Astrocyte (in vitro differentiated cells and primary cell): ENCODE measurements around the gene ZNF716. TPM values are rescaled to one million over a fixed set of nuclear protein-coding genes. Genes with fewer than 3 reads are reported as not detected.

Experiments
- DNase-seq: peaks from one replicate; pipeline ENCODE4 v3.0.0-alpha.2; 2010; ENCODE audit warnings: low read depth
- FAIRE-seq: peaks from 2 replicates; lab custom pipeline; 2011; peaks lifted over from hg19 to GRCh38; lab: Jason Lieb, UNC
- H2AFZ ChIP-seq: 2 replicates; pipeline ENCODE4 v1.6.0; 2012; ENCODE audit warnings: low read depth, low read length, inconsistent platforms
- H3K27ac ChIP-seq: 2 replicates; pipeline ENCODE4 v1.5.1; 2011; ENCODE audit warnings: low read depth, low read length, inconsistent platforms
- H3K27me3 ChIP-seq: 2 replicates; pipeline ENCODE4 v1.6.0; 2011; ENCODE audit warnings: low read length, inconsistent platforms; ENCODE audit not compliant: insufficient read depth
- H3K36me3 ChIP-seq: 2 replicates; pipeline ENCODE4 v1.5.1; 2011; ENCODE audit warnings: low read length, inconsistent platforms; ENCODE audit not compliant: insufficient read depth
- H3K4me1 ChIP-seq: 2 replicates; pipeline ENCODE4 v1.5.1; 2011; ENCODE audit warnings: low read length, inconsistent platforms; ENCODE audit not compliant: insufficient read depth
- H3K4me2 ChIP-seq: 2 replicates; pipeline ENCODE4 v1.6.0; 2012; ENCODE audit warnings: low read length, inconsistent platforms
- H3K4me3 ChIP-seq: 2 replicates; pipeline ENCODE4 v1.5.1; 2011; ENCODE audit warnings: low read depth, mild to moderate bottlenecking, low read length, inconsistent platforms; ENCODE audit not compliant: insufficient read depth
- H3K79me2 ChIP-seq: 2 replicates; pipeline ENCODE4 v1.6.0; 2012; ENCODE audit warnings: mild to moderate bottlenecking, low read length, inconsistent platforms; ENCODE audit not compliant: insufficient read depth
- H3K9ac ChIP-seq: 2 replicates; pipeline ENCODE4 v1.6.0; 2012; ENCODE audit warnings: mild to moderate bottlenecking, low read length, inconsistent platforms
- H3K9me3 ChIP-seq: 2 replicates; pipeline ENCODE4 v1.5.1; 2012; ENCODE audit warnings: low read depth, mild to moderate bottlenecking, low read length, inconsistent platforms; ENCODE audit not compliant: insufficient read depth
- H4K20me1 ChIP-seq: 2 replicates; pipeline ENCODE4 v1.6.0; 2012; ENCODE audit warnings: low read length, inconsistent platforms; ENCODE audit not compliant: insufficient read depth
- H3K27ac Mint-ChIP-seq: one replicate; pipeline ENCODE4 v1.8.0; 2021; ENCODE audit warnings: mild to moderate bottlenecking, mixed read lengths; ENCODE audit not compliant: unreplicated experiment
- H3K27me3 Mint-ChIP-seq: one replicate; pipeline ENCODE4 v1.8.0; 2021; ENCODE audit warnings: low read depth, mixed read lengths; ENCODE audit not compliant: unreplicated experiment
- H3K36me3 Mint-ChIP-seq: one replicate; pipeline ENCODE4 v1.8.0; 2021; ENCODE audit warnings: low read depth, mixed read lengths; ENCODE audit not compliant: unreplicated experiment
- H3K4me1 Mint-ChIP-seq: one replicate; pipeline ENCODE4 v1.8.0; 2021; ENCODE audit warnings: low read depth, mixed read lengths; ENCODE audit not compliant: unreplicated experiment
- H3K4me3 Mint-ChIP-seq: one replicate; pipeline ENCODE4 v1.8.0; 2021; ENCODE audit warnings: mild to moderate bottlenecking, moderate library complexity, mixed read lengths; ENCODE audit not compliant: unreplicated experiment
- H3K9me3 Mint-ChIP-seq: one replicate; pipeline ENCODE4 v1.8.0; 2021; ENCODE audit warnings: mild to moderate bottlenecking, mixed read lengths; ENCODE audit not compliant: unreplicated experiment
- CTCF ChIP-seq: IDR thresholded peaks from 2 replicates; pipeline ENCODE4 v1.5.1; 2011; ENCODE audit warnings: low read depth, mild to moderate bottlenecking, inconsistent platforms, low read length, moderate library complexity; ENCODE audit not compliant: insufficient read depth
- EZH2 ChIP-seq: IDR thresholded peaks from 2 replicates; pipeline ENCODE4 v1.6.1; 2012; ENCODE audit warnings: mild to moderate bottlenecking, low read length, inconsistent platforms; ENCODE audit not compliant: insufficient read depth
- total RNA-seq: library from RNA; stranded (reverse); gene quantifications from 2 replicates; pipeline ENCODE4 v1.2.1, GENCODE V29; 2021

The ZNF716 gene
- total RNA-seq, 1 donor from 2014 or later, result not detected

GRCh38 chr7:57417736-57418135 lies 32.2 kb upstream of the ZNF716 start:
- Histone ChIP-seq H3K9ac (no peak overlapping the region), H3K27ac (no peak overlapping the region), H3K4me2 (no peak overlapping the region), H3K36me3 (no peaks in the 10 kb centered on the region), H4K20me1 (no peaks in the 10 kb centered on the region), H3K79me2 (no peaks in the 10 kb centered on the region), H3K4me3 (no peak overlapping the region), H3K9me3 (peaks cover 10% of the 10 kb centered on the region), H3K4me1 (no peaks in the 10 kb centered on the region), H3K27me3 (no peaks in the 10 kb centered on the region), H2AFZ (no peak overlapping the region)
- no peak overlapping the region for H3K4me3 Mint-ChIP-seq
- no peak for DNase-seq
- no peaks in the 10 kb centered on the region for H3K27me3 Mint-ChIP-seq
- no peaks in the 10 kb centered on the region for H3K4me1 Mint-ChIP-seq
- no peak for FAIRE-seq
- H3K27ac Mint-ChIP-seq, result no peak overlapping the region
- TF ChIP-seq CTCF (no peak), EZH2 (no peak)
- no peaks in the 10 kb centered on the region for H3K9me3 Mint-ChIP-seq
- no peaks in the 10 kb centered on the region for H3K36me3 Mint-ChIP-seq

GRCh38 chr7:57423768-57424167 lies 26.2 kb upstream of the ZNF716 start:
- Histone ChIP-seq H3K36me3 (no peaks in the 10 kb centered on the region), H3K4me2 (no peak overlapping the region), H3K27ac (no peak overlapping the region), H2AFZ (no peak overlapping the region), H4K20me1 (no peaks in the 10 kb centered on the region), H3K79me2 (no peaks in the 10 kb centered on the region), H3K4me3 (no peak overlapping the region), H3K4me1 (no peaks in the 10 kb centered on the region), H3K9me3 (peaks cover 19% of the 10 kb centered on the region), H3K9ac (no peak overlapping the region), H3K27me3 (no peaks in the 10 kb centered on the region)
- Mint-ChIP-seq H3K9me3 (peaks cover 10% of the 10 kb centered on the region), H3K27ac (no peak overlapping the region), H3K27me3 (no peaks in the 10 kb centered on the region), H3K36me3 (no peaks in the 10 kb centered on the region), H3K4me1 (no peaks in the 10 kb centered on the region), H3K4me3 (no peak overlapping the region)
- FAIRE-seq (no peak), DNase-seq (no peak)
- TF ChIP-seq EZH2 (no peak), CTCF (no peak)

GRCh38 chr7:57424515-57425238 lies 25.3 kb upstream of the ZNF716 start:
- FAIRE-seq, result no peak
- no peak for TF ChIP-seq EZH2
- no peak for TF ChIP-seq CTCF
- Histone ChIP-seq H3K79me2 (no peaks in the 10 kb centered on the region), H3K4me1 (no peaks in the 10 kb centered on the region), H3K9ac (no peak overlapping the region), H3K4me3 (no peak overlapping the region), H2AFZ (no peak overlapping the region), H3K4me2 (no peak overlapping the region), H3K9me3 (peaks cover 19% of the 10 kb centered on the region), H3K27me3 (no peaks in the 10 kb centered on the region), H3K27ac (no peak overlapping the region), H3K36me3 (no peaks in the 10 kb centered on the region), H4K20me1 (no peaks in the 10 kb centered on the region)
- no peaks in the 10 kb centered on the region for H3K36me3 Mint-ChIP-seq
- no peaks in the 10 kb centered on the region for H3K27me3 Mint-ChIP-seq
- no peak for DNase-seq
- no peaks in the 10 kb centered on the region for H3K4me1 Mint-ChIP-seq
- no peak overlapping the region for H3K27ac Mint-ChIP-seq
- H3K9me3 Mint-ChIP-seq, result peaks cover 10% of the 10 kb centered on the region
- H3K4me3 Mint-ChIP-seq, result no peak overlapping the region
